ENCODE measurements around the gene ZNF346. TPM values are rescaled to one million over a fixed set of nuclear protein-coding genes. Genes with fewer than 3 reads are reported as not detected.

Gene ZNF346
- total RNA-seq, 8 experiments from 2014 or later, result 14.1 to 36.8 (median 21.1) TPM

DNA sequence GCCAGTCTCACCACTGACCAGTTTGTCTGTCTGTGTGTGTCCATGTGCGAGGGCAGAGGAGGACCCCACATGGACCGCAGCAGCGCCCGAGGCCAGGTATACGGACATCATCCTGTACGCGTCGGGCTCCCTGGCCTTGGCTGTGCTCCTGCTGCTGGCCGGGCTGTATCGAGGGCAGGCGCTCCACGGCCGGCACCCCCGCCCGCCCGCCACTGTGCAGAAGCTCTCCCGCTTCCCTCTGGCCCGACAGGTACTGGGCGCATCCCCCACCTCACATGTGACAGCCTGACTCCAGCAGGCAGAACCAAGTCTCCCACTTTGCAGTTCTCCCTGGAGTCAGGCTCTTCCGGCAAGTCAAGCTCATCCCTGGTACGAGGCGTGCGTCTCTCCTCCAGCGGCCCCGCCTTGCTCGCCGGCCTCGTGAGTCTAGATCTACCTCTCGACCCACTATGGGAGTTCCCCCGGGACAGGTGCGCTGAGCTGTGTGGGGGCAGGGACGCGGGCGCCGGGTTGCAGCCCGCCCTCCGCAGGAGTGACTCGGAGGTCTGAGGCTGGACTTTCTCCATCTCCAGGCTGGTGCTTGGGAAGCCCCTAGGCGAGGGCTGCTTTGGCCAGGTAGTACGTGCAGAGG lies 70.7 kb downstream of the ZNF346 start:
- ATAC-seq (replicated peaks in 6 of 8), result no peak
- 91 to 97% (median 96%) methylated on average over 5 to 13 of the region's 40 CpGs; no CpG with 5 or more reads in 7 of the 10 experiments for WGBS, 10 experiments
- no peak overlapping the region for H3K27ac ChIP-seq
- H3K4me3 ChIP-seq, result no peak overlapping the region
- in situ Hi-C loops (cut with MboI; ENCODE audit: low pct_unique_long_range_greater_than_20kb in 2 of 9, low sequenced_read_pairs in 9 of 9, unreplicated experiment in 9 of 9), result no loop called here
- H3K4me1 ChIP-seq (replicated peaks in 1 of 2), result peaks cover 6 to 14% of the 10 kb centered on the region in 2 donors

GRCh38 chr5:177093803-177094202 lies 71.3 kb downstream of the ZNF346 start:
- 74 to 100% (median 94%) methylated on average over 1 to 6 of the region's 6 CpGs; no CpG with 5 or more reads in 1 of the 10 experiments for WGBS, 10 experiments
- H3K27ac ChIP-seq, result no peak overlapping the region
- no peak for ATAC-seq (replicated peaks in 6 of 8)
- H3K4me1 ChIP-seq (replicated peaks in 1 of 2), result peaks cover 12 to 20% of the 10 kb centered on the region in 2 donors
- in situ Hi-C loops (cut with MboI; ENCODE audit: low pct_unique_long_range_greater_than_20kb in 2 of 9, low sequenced_read_pairs in 9 of 9, unreplicated experiment in 9 of 9), result no loop called here
- no peak overlapping the region for H3K4me3 ChIP-seq

GRCh38 chr5:177094224-177095087 lies 72.0 kb downstream of the ZNF346 start:
- Histone ChIP-seq H3K27ac (peak overlapping the region in 1 of 2 donors; percentile 62), H3K4me1 (replicated peaks in 1 of 2) (peaks cover 16 to 26% of the 10 kb centered on the region in 2 donors), H3K4me3 (no peak overlapping the region)
- ATAC-seq (replicated peaks in 6 of 8), result peak in 5 of 8 experiments; percentile 8 to 49 (median 27)
- 55 to 100% (median 93%) methylated on average over 1 to 7 of the region's 12 CpGs; no CpG with 5 or more reads in 4 of the 10 experiments for WGBS, 10 experiments
- in situ Hi-C loops (cut with MboI; ENCODE audit: low pct_unique_long_range_greater_than_20kb in 2 of 9, low sequenced_read_pairs in 9 of 9, unreplicated experiment in 9 of 9), result no loop called here

GRCh38 chr5:177095088-177095669 lies 72.7 kb downstream of the ZNF346 start:
- in situ Hi-C loops (cut with MboI; ENCODE audit: low pct_unique_long_range_greater_than_20kb in 2 of 9, low sequenced_read_pairs in 9 of 9, unreplicated experiment in 9 of 9), result no loop called here
- Histone ChIP-seq H3K27ac (peak overlapping the region in 1 of 2 donors; percentile 62), H3K4me1 (replicated peaks in 1 of 2) (peaks cover 16 to 26% of the 10 kb centered on the region in 2 donors), H3K4me3 (no peak overlapping the region)
- 97 to 100% methylated on average over 2 to 5 of the region's 28 CpGs; no CpG with 5 or more reads in 8 of the 10 experiments for WGBS, 10 experiments
- ATAC-seq (replicated peaks in 6 of 8), result peak in 1 of 8 experiments; percentile 4

- Histone ChIP-seq H3K4me3 (no peak overlapping the region), H3K4me1 (replicated peaks in 1 of 2) (peaks cover 16 to 26% of the 10 kb centered on the region in 2 donors), H3K27ac (no peak overlapping the region)
- in situ Hi-C loops (cut with MboI; ENCODE audit: low pct_unique_long_range_greater_than_20kb in 2 of 9, low sequenced_read_pairs in 9 of 9, unreplicated experiment in 9 of 9), result no loop called here
- 100% methylated on average over 3 of the region's 29 CpGs; no CpG with 5 or more reads in 9 of the 10 experiments for WGBS, 10 experiments
- no peak for ATAC-seq (replicated peaks in 6 of 8)
Measured at GRCh38 chr5:177096162-177097015, 73.9 kb downstream of the ZNF346 start.

GRCh38 chr5:177097016-177097985 lies 74.8 kb downstream of the ZNF346 start:
- Histone ChIP-seq H3K27ac (no peak overlapping the region), H3K4me3 (no peak overlapping the region), H3K4me1 (replicated peaks in 1 of 2) (peaks cover 16 to 26% of the 10 kb centered on the region in 2 donors)
- WGBS, 10 experiments, result 80 to 100% (median 94%) methylated on average over 1 to 8 of the region's 30 CpGs; no CpG with 5 or more reads in 6 of the 10 experiments
- in situ Hi-C loops (cut with MboI; ENCODE audit: low pct_unique_long_range_greater_than_20kb in 2 of 9, low sequenced_read_pairs in 9 of 9, unreplicated experiment in 9 of 9), result no loop called here
- ATAC-seq (replicated peaks in 6 of 8), result no peak

GRCh38 chr5:177098120-177098469 lies 75.6 kb downstream of the ZNF346 start:
- peak in 2 of 8 experiments; percentile 37 to 72 for ATAC-seq (replicated peaks in 6 of 8)
- Histone ChIP-seq H3K4me3 (no peak overlapping the region), H3K4me1 (replicated peaks in 1 of 2) (peaks cover 16 to 26% of the 10 kb centered on the region in 2 donors), H3K27ac (peak overlapping the region in 1 of 2 donors; percentile 52)
- in situ Hi-C loops (cut with MboI; ENCODE audit: low pct_unique_long_range_greater_than_20kb in 2 of 9, low sequenced_read_pairs in 9 of 9, unreplicated experiment in 9 of 9), result no loop called here
- 80 to 100% methylated on average over 1 of the region's 6 CpGs; no CpG with 5 or more reads in 8 of the 10 experiments for WGBS, 10 experiments

GRCh38 chr5:177098470-177099141 lies 76.1 kb downstream of the ZNF346 start:
- no peak overlapping the region for H3K4me3 ChIP-seq
- in situ Hi-C loops (cut with MboI; ENCODE audit: low pct_unique_long_range_greater_than_20kb in 2 of 9, low sequenced_read_pairs in 9 of 9, unreplicated experiment in 9 of 9), result no loop called here
- H3K27ac ChIP-seq, result peak overlapping the region in 1 of 2 donors; percentile 52
- peaks cover 16 to 26% of the 10 kb centered on the region in 2 donors for H3K4me1 ChIP-seq (replicated peaks in 1 of 2)
- peak; percentile 69 to 94 (median 84) for ATAC-seq (replicated peaks in 6 of 8)
- 0 to 57% (median 17%) methylated on average over 1 to 5 of the region's 18 CpGs; no CpG with 5 or more reads in 5 of the 10 experiments for WGBS, 10 experiments

DNA sequence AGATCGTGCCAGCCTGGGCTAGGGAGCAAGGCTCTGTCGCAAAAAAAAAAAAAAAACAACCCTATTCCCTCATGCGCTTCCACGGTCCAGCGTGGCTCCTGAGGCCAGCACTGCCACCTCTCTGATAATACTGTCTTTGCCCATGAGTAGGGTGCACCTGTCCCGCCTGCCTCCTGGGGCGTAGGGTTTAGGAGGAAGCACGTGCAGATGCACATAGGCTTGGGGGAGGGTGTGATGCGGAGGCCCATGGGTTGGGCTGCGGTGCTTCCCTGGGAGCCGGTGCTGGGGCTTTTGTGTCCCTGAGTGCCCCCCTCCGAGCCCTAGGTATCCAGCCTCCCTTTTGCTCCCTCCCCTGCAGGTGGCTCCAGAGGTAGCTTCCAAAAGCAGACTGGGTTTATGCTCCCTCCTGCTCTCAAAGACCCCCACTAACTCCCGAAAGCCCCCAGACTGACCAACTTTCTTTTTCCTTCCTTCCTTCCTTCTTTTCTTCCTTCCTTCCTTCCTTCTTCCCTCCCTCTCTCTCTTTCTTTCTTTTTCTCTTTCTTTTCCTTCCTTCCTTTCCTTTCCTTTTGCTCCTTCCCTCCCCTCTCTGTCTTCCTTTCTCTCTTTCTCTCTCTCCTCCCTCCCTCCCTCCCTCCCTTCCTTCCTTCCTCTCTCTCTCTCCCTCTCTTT lies 77.1 kb downstream of the ZNF346 start:
- Histone ChIP-seq H3K27ac (no peak overlapping the region), H3K4me3 (no peak overlapping the region), H3K4me1 (replicated peaks in 1 of 2) (peaks cover 13 to 20% of the 10 kb centered on the region in 2 donors)
- no peak for ATAC-seq (replicated peaks in 6 of 8)
- in situ Hi-C loops (cut with MboI; ENCODE audit: low pct_unique_long_range_greater_than_20kb in 2 of 9, low sequenced_read_pairs in 9 of 9, unreplicated experiment in 9 of 9), result loop anchor here in 5 of 9 experiments (25.0 kb wide), 2 partner anchors 188 to 437 kb away; no protein-coding TSS in a partner anchor
- WGBS, 10 experiments, result 83 to 100% (median 89%) methylated on average over 1 to 3 of the region's 13 CpGs; no CpG with 5 or more reads in 6 of the 10 experiments

DNA sequence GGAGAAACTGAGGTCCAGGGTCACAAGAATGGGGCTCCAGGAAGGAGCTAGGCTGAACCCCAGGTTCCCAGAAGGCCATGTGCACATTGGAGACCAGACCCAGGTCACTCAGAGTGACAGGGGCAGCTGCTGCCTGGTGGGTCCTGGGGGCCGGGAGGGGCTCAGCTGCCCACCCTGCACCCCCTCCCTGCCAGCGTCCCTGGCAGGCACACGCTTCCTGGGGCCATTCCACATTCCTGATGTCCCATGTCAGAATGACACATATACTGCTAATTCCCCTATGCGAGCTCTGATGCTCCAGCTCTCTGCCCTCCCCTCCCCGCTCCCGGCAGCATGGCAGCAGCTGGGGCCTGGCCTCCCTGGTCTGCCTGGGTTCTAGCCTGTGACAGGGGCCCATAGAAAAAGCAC lies 78.2 kb downstream of the ZNF346 start:
- in situ Hi-C loops (cut with MboI; ENCODE audit: low pct_unique_long_range_greater_than_20kb in 2 of 9, low sequenced_read_pairs in 9 of 9, unreplicated experiment in 9 of 9), result loop anchor here in 5 of 9 experiments (25.0 kb wide), 2 partner anchors 187 to 438 kb away; no protein-coding TSS in a partner anchor
- Histone ChIP-seq H3K4me3 (no peak overlapping the region), H3K27ac (no peak overlapping the region), H3K4me1 (replicated peaks in 1 of 2) (peaks cover 12 to 17% of the 10 kb centered on the region in 2 donors)
- 18 to 80% (median 60%) methylated on average over 1 to 3 of the region's 6 CpGs; no CpG with 5 or more reads in 7 of the 10 experiments for WGBS, 10 experiments
- no peak for ATAC-seq (replicated peaks in 6 of 8)

All from motor neuron (in vitro differentiated cells).